NCI-H2227 (cell line): ENCODE results near the gene PERCC1.
"Not testable (repeated sequence)": the region's sequence is repeated elsewhere in the genome, so short reads cannot be mapped to it uniquely, and the experiment has no call there.

Experiments
- DNase-seq: peaks from one replicate; lab custom pipeline; 2025; ENCODE audit not compliant: unreplicated experiment; lab: John Stamatoyannopoulos, UW

The PERCC1 gene

GRCh38 chr16:1466054-1466453, 35.2 kb downstream of the PERCC1 start:
- DNase-seq: no peak

DNA sequence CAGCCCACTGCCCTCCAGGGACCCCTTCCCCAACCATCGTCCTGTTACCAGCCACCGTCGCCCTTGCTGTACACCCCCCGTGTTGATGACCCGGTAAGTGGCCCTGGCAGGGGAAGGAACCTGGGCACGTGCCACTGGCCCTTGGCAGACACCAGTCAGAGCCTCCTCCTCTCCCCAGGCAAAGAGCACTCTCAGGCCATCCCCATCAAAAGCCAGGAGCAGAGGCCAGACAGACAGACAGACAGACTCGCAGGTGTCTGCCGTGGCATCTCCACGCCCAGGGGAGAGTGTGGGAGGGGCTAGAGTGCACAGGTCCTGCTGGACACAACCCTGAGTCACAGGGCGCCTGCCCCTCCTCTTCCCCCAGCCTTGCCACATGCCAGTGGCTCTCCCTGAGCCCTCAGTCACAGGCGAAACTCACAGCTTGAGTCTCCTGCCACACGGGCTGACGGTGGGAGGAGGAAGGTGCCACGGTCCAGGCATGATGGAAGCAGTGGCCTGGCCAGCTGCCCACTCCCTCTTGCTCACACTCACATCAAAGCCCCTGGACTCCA, 36.2 kb downstream of the PERCC1 start:
- no peak for DNase-seq

DNA sequence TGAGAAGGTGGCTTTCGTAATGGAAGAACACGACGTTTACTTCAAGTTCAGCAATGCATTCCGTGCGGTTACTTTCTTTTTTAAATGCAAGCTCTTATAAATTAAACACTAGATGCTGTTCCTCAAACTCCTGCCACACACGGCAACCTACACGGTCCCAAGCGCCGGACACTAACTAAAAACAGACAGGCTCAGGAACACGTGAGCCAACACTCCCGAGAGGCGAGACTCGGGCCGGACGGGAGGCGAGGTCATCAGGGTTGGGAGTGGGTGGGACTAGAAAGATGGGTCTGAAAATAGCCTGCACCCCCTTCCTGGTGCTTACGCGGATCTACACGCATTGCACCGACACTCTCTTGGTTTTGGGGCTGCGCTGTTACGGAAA, 37.5 kb downstream of the PERCC1 start:
- DNase-seq: no peak

DNA sequence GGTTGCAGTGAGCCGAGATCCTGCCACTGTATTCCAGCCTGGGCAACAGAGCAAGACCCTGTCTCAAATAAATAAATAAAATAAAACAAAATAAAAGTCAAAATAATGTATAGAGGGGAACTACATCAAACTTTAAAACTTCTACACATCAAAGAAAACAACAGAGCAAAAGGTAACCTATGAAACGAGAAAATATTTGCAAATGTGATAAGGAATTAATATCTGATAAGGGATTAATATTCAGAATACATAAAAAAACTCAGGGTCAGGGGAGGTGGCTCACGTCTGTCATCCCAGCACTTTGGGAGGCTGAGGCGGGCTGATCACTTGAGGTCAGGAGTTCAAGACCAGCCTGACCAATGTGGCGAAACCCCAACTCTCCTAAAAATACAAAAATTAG, 38.3 kb downstream of the PERCC1 start:
- not testable (repeated sequence) for DNase-seq

GRCh38 chr16:1469693-1470201, 38.9 kb downstream of the PERCC1 start:
- no peak for DNase-seq

- DNase-seq: no peak
Observed at GRCh38 chr16:1470481-1471251, 39.8 kb downstream of the PERCC1 start.

DNA sequence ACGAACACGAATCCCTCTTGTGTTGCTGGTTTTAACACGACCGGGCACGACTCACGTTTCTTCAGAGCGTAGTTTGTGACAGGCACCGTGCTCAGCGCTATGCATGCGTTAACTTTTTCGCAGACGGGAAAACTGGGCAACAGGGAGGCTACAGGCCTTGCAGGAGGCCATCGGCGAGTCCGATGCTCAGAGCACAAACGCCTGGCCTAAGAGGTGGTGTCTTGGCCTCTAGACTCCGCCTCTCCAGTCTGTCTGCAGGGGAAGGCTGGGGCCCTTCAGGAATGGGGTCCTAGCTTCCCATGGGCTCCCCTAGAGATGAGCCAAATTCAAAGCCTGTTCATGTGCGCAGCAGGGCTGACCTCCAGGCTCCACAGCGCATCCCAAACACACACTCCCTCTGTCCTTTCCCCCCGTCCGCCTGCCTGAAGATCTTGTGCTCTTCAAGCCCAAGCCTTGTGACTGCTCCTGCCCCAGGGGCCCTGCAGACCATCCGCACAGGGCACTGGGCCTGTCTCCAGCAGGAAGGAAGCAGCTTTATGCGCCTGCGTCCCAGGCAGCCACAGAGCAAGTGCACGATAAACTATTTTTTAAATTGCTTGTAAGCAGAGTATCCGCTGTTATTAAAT, 40.8 kb downstream of the PERCC1 start:
- no peak for DNase-seq

DNA sequence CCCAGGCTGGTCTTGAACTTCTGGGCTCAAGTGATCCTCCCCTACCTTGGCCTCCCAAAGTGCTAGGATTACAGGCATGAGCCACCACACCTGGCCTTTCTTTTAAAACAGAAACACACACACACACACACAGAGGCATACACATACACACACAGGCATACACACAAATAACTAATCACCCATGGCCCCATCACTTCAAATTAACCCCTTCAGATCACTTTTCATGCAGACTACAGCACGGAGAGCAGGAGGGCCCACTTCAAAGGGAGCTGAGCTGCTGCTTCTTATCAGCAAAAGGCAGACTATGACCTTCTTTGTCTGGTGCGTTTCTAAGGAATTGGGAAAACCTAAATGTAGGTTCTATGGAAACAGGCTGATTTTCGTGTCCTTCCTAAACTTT, 42.1 kb downstream of the PERCC1 start:
- no peak for DNase-seq

DNA sequence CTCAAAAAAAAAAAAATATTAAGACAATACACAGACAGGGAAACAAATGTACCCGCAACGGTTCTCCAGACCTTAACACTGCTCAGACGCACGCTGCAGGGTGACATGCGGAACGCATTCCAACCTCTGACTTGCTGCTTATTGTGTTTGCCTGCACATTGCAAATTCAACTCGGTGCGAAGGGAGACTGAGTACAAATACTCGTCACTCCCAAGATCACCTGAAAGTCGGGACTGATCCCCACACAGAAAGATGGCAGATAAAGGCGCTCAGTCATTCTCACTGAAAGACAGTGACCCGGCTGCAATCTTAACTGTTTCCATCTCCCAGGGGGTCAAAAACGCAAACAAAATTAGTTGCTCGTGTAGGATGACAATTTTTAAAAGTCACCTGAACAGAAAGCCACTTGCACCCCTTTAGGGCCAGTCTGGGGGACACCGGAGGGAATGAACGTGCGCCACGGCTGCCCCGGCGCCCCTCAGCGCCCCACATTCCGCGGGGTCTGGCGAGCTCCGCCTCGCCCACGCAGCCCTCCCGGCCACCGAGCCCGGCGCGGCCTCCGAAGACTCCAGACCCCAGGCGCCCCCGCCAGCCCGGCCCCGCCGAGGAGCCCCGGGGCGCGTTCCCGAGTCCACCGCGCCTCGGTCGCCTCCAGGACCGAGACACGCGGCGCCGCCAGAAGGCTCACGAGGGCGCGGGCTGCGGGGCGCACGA, 43.4 kb downstream of the PERCC1 start:
- no peak for DNase-seq

DNA sequence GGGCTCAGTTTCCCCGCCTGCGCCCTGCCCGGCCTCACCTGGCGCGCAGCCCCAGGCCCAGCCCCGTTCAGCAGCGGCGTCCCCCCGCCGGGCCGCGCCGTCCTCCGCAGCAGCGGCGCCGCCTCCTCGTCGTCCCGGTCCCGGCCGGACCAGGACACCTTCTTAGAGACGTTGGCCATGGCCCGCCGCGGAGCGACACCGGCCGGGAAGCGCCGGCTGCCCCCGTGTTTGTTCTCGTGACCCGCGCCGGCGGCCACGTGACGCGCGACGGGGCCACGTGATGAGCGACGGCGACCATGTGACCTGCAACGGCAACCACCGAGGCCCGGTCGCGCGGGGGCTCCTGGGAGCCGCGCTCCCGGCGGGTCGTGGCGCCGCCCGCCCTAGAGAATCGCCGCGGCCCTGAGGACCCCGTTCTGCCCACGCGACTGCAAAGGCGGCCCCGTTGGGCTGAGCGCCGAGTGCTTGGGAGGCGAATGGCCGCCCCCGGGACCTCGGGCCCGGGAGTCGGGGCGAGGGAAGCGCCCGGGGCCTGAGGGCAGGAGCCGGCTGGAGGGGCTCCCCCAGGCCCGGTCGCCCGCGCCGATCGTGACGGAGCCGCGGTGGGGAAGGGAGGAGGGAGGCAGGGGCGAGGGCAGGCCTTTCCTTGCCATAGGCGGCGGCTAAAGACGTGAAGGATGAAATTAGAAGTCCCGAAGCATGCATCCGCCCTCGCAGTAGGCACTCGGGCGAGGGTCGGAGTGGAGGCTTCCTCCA, 44.1 kb downstream of the PERCC1 start, which contains the start of gene CLCN7:
CLCN7 (minus strand) TSS at position 233 of the 756 bp plus-strand sequence; CDS start at position 179, 54 bp downstream.
- DNase-seq: peak; percentile 92

DNA sequence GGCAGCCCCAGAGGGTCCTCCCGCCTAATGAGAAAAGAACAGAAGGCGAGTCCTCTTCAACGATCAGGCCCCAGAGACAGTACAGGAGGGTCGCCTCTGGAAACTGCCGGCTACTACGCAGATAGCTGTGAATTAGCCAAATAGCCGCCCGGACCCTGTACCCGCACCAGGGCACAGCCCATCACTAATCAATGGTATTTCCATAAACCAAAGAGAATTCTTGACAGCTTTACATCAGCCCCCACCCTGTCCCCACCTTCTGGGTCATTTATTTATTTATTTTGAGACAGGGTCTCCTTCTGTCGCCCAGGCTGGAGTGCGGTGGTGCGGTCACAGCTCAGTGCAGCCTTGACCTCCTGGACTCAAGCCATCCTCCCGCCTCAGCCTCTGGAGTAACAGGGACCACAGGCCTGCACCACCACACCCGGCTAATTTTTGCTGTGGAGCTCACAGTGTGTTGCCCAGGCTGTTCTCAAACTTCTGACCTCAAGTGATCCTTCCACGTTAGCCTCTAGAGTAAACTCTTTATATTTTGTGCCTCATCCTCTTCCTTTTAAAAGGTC, 44.8 kb downstream of the PERCC1 start:
- DNase-seq: no peak

- DNase-seq: no peak
Observed at GRCh38 chr16:1477033-1477432, 46.2 kb downstream of the PERCC1 start.

GRCh38 chr16:1478937-1479336, 48.1 kb downstream of the PERCC1 start:
- not testable (repeated sequence) for DNase-seq

- DNase-seq: no peak
Observed at GRCh38 chr16:1481906-1482835, 51.3 kb downstream of the PERCC1 start.
